C4-2B (cell line): ENCODE results near the gene SLC4A1AP.

Experiments
- H3K27ac ChIP-seq: fragments of 450-650 bp; 2 replicates; pipeline ENCODE4 v1.5.1; 2017
- CTCF ChIP-seq: fragments of 450-650 bp; conservative IDR thresholded peaks from 2 replicates; pipeline ENCODE4 v1.5.1; 2017; ENCODE audit warnings: mild to moderate bottlenecking
- ZFX ChIP-seq: fragments of 450-650 bp; IDR thresholded peaks from 2 replicates; pipeline ENCODE4 v1.6.1; 2017

The SLC4A1AP gene

GRCh38 chr2:27724191-27724590, 60.5 kb downstream of the SLC4A1AP start:
- H3K27ac ChIP-seq: no peak overlapping the region
- no peak for TF ChIP-seq ZFX
- no peak for TF ChIP-seq CTCF

- no peak overlapping the region for H3K27ac ChIP-seq
- TF ChIP-seq ZFX: no peak
- no peak for TF ChIP-seq CTCF
These were observed 61.4 kb downstream of the SLC4A1AP start for GRCh38 chr2:27724905-27725701.

GRCh38 chr2:27727257-27727656, 63.6 kb downstream of the SLC4A1AP start:
- no peak for TF ChIP-seq CTCF
- no peak for TF ChIP-seq ZFX
- no peak overlapping the region for H3K27ac ChIP-seq

GRCh38 chr2:27728081-27728858, 64.6 kb downstream of the SLC4A1AP start:
- TF ChIP-seq CTCF (no peak), ZFX (no peak)

GRCh38 chr2:27729198-27729597, 65.5 kb downstream of the SLC4A1AP start:
- H3K27ac ChIP-seq: no peak overlapping the region
- TF ChIP-seq CTCF (no peak), ZFX (no peak)

More at GRCh38 chr2:27728081-27728858, 64.6 kb downstream of the SLC4A1AP start:
- no peak overlapping the region for H3K27ac ChIP-seq

- no peak overlapping the region for H3K27ac ChIP-seq
- TF ChIP-seq CTCF (no peak), ZFX (no peak)
These were observed 65.9 kb downstream of the SLC4A1AP start for GRCh38 chr2:27729614-27730013.

- no peak for TF ChIP-seq CTCF
- no peak for TF ChIP-seq ZFX
These were observed 66.6 kb downstream of the SLC4A1AP start for GRCh38 chr2:27730261-27730662.

More at GRCh38 chr2:27730261-27730662, 66.6 kb downstream of the SLC4A1AP start:
- H3K27ac ChIP-seq: no peak overlapping the region
